OCI-M1 (cell line): ENCODE results near the gene CD6.

Experiments
- DNase-seq: peaks from one replicate; lab custom pipeline; 2025; lab: John Stamatoyannopoulos, UW

The CD6 gene

DNA sequence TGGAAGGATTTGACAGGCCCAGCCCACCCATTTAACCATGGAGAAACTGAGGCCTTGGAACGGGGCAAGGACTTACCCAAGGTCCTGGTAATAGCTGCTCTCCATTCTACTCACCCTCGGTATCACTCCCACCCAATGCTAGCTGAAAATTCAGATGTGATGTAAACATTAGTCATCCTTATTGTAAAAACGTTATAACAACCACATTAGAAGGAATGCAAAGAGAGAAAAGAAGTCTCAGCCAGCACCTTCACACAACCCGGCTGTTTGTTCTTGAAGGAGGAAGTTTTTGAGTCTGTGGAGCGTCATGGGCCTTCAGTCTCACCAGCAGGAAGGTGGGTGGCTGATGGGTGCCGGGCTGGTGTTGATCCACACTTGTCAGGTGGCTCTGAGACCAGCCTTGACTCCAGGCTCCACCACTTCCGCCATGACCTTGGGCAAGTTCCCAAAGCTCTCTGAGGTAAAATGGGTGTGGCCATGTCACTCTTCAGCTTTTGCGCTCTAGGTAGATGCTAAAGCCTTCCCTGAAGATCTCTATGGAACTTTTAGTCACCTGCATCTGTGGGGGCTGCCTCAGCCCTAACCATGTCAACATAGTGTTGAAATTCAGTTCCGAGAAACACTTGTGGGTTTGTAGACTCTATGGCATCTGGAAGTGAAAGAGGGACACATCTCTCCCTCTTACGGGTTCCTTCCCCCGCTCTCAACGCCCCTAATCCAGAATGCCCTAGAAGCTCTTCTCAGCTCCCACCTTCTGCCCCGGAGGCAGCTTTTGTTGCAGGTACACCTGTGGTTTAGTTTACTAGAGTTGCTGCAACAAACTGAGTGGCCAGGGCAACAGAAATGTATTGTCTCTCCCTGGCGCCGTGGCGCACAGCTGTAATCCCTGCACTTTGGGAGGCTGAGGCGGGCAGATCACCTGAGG, 14.8 kb downstream of the CD6 start:
- DNase-seq: no peak

- DNase-seq: no peak
Observed at GRCh38 chr11:60987577-60988277, 16.2 kb downstream of the CD6 start.

- no peak for DNase-seq
Observed at GRCh38 chr11:60988658-60989057, 17.2 kb downstream of the CD6 start.

GRCh38 chr11:60989093-60989650, 17.7 kb downstream of the CD6 start:
- DNase-seq: no peak

GRCh38 chr11:60991457-60991856, 20.0 kb downstream of the CD6 start:
- no peak for DNase-seq

DNA sequence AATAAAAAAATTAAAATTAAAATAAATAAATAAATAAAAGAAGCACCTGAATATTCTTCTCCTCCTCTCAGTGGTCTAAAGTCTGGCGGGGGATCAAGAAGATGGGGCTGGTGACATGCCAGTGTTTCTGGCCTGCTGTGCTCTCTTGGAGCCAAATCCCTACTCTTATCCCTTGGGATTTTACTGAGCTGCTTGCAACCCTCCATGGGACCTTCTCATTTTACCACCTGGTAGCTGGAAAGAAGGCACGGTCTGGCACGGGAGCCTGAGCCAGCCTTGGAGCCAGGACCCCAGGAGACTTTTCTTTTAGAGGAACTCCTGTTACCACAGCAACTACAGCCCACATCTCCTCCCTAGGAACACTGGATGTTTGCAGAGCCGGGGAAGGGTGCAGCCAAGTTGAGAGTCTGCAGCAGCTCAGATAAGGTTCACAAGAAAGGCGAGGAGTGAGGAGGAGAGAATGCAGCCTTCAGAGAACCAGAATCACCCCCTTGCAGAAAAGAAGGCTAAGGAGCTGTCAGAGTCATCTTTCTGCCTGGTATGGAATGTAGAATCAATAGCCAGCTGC, 21.4 kb downstream of the CD6 start:
- peak; percentile 80 for DNase-seq

GRCh38 chr11:60993615-60994014, 22.1 kb downstream of the CD6 start:
- no peak for DNase-seq

GRCh38 chr11:60994541-60995080, 23.1 kb downstream of the CD6 start:
- DNase-seq: no peak

DNA sequence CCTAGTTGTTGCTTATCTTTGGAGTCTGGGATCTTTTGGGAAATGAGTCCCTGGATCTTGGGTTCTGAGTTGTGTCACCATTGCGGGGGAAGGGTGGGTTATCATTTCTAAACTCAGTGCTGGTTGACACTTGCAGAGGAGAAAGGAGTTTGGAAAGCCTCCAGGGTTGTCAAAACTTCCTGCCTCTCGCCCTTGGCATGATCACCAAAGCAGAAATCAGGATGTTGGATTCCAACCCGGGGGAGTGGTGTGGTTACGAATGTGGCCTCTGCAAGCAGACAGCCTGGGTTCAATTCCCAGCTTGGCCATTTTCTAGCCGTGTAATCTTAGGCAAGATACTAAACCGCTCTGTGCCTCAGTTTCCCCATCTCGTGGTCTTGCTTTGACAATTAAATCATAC, 24.3 kb downstream of the CD6 start:
- no peak for DNase-seq

DNA sequence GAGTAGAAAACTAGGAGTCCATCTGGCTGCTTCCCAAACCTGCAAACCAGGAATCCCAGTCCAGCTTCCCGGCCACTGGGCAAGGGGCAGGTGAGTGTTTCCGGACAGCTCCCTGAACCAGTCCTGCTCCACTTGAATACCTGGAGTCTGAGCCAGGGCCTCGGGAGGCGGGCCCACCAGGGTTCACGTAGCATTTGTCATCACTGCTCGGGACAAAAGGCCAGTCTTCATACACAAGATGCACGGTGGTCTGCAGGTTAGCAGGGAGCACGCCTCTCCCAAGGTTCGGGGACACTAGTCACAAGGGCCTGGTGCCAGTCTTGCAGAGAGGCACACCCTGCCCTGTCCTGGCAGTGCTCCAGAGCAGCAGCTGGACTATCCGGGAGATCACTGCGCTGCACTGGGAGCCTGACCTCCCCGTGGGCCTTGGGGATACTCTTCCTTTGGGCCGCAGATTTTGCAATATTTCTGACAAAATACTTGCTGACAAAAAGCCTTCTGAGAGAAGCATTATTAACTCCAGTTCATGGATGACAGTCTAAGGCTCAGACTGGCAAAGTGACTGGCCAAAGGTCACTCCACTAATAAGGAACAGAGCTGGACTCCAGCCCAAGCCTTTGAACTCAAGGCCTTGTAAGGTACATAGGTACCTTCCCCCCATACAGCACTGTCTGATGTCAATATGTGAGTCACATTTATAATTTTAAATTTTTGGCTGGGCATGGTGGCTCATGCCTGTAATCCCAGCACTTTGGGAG, 25.1 kb downstream of the CD6 start:
- DNase-seq: no peak

GRCh38 chr11:61000426-61000825, 28.9 kb downstream of the CD6 start:
- DNase-seq: no peak

DNA sequence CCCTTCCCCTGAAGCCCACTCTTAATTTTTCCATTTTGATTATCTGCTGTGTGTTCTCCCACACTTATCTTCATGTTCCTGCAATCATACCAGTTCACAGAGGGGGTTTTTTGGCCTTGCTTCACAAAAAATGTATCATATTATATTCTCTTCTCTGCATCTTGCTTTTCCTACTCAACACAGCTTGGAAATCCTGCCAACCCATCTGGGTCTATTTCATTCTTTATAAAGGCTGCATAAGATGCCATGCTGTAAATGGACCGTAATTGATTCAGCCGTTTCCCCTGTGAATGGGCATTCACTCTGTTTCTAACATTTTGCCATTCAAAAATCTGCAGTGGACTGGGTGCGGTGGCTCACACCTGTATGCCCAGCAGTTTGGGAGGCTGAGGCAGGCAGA, 30.5 kb downstream of the CD6 start:
- no peak for DNase-seq

DNA sequence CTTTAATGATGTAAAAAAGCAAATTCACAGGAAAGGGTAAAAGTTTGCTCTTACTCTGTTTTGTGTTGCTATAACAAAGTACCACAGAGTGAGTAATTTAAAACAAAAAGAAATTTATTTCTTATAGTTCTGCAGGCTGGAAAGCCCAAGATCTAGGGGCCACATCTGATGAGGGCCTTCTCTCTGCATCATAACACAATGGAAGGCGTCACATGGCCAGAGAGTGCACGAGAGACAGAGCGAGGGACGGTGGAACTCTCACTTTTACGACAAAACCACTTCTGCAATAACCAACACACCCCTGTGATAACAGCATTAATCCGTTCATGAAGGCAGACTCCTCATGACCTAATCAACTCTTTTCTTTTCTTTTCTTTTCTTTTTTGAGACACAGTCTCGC, 31.1 kb downstream of the CD6 start:
- DNase-seq: no peak

DNA sequence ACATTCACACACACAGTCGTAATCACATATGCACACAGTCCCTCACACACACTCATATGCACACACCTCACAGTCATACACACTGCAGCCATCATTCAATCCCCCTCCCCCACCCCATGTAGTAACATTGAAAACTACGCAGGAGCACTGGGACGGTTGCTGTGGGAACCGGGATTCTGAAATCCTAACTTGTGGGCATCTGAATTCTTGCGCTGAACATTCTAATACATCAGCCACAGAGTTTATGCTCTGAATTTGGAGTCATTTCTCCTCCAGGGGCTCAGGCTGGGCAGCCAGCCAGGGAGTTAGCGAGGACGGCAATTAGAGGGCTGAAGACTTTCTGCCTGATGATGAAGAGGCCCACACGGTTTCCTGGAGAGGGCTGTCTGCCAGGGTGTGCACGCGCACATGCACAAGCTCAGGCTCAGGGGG, 32.7 kb downstream of the CD6 start:
- DNase-seq: no peak

- DNase-seq: no peak
Observed at GRCh38 chr11:61004761-61005181, 33.3 kb downstream of the CD6 start.

DNA sequence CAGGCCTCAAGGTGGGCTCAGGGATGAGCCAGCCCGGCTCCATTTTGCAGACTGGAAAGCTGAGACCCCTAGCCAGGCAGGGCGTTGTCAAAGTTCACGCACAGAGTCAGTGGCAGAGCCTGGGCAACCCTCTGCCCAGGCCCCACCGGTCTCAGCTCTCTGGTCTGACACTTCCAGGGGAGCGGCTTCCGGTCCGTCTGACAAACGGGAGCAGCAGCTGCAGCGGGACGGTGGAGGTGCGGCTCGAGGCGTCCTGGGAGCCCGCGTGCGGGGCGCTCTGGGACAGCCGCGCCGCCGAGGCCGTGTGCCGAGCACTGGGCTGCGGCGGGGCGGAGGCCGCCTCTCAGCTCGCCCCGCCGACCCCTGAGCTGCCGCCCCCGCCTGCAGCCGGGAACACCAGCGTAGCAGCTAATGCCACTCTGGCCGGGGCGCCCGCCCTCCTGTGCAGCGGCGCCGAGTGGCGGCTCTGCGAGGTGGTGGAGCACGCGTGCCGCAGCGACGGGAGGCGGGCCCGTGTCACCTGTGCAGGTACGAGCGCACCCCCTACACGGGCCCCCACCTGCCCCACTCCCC, 36.0 kb downstream of the CD6 start:
- DNase-seq: no peak

DNA sequence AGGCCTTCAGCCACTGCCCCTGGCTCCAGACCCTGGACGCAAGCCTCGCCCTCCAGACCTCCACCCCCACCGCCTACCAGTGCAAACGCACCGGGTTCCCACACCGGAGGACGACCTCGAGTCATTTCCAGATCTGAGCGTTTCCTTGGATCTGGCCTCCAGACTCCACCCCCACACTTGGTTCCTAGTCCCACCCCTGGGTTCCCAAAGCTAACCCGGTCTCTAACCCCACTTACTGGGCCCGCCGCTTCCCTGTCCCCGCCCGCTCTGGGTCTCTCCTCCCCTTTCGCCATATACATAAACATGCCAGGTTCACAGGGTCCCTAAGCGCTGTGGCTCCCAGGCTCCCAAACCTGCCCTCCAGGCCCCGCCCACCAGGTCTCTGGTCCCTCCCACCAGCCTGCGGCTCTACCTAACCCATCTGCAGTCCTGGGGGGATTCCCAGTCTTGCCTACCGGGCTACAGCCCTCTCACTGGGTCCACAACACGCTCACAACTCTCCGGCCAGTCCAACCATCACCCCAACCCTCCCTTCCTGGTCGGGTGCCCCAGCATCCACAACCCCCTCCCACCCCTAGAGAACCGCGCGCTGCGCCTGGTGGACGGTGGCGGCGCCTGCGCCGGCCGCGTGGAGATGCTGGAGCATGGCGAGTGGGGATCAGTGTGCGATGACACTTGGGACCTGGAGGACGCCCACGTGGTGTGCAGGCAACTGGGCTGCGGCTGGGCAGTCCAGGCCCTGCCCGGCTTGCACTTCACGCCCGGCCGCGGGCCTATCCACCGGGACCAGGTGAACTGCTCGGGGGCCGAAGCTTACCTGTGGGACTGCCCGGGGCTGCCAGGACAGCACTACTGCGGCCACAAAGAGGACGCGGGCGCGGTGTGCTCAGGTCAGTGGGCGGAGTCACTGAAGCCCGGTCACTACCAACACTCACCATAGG, 36.7 kb downstream of the CD6 start:
- DNase-seq: no peak

GRCh38 chr11:61008971-61009370, 37.5 kb downstream of the CD6 start:
- no peak for DNase-seq

DNA sequence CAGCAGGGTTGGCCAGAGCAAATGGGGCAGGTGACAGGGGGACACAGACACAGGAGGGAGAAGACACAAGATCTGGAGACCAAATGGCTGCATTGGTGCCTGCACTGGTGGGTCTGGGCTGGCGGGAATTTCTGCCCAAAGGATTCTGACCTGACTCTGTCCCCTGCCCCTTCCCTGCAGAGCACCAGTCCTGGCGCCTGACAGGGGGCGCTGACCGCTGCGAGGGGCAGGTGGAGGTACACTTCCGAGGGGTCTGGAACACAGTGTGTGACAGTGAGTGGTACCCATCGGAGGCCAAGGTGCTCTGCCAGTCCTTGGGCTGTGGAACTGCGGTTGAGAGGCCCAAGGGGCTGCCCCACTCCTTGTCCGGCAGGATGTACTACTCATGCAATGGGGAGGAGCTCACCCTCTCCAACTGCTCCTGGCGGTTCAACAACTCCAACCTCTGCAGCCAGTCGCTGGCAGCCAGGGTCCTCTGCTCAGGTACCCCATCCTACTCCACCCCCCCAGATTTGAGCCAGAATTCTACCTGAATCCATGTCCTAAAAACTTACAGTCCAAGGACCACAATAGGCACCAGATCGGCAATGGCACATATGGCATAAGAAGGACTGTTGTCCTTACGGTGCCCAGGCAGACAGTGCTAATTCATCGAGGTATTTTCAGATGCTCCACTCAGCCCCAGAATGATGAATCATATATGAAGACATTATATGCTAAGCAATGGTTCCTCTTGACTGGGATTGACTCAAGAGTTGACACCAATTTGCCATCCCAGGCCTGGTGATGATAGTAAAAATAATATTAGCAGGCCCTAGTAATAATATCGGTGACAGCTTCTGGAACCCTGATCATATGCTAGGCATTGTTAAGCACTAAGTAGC, 38.2 kb downstream of the CD6 start:
- DNase-seq: no peak
